GM12891 (cell line): ENCODE measurements around the gene NKX6-1.

Experiments used
- DNase-seq: peaks from one replicate; pipeline ENCODE4 v3.0.0; 2011; ENCODE audit warnings: low spot score; ENCODE audit not compliant: insufficient read length
- FAIRE-seq: peaks from 2 replicates; lab custom pipeline; 2011; peaks lifted over from hg19 to GRCh38; lab: Jason Lieb, UNC
- PAX5 ChIP-seq: IDR thresholded peaks from 2 replicates; pipeline ENCODE4 v1.6.1; 2011; ENCODE audit warnings: low read length, moderate library complexity, mild to moderate bottlenecking; ENCODE audit not compliant: insufficient read depth, severe bottlenecking
- POLR2A ChIP-seq: IDR thresholded peaks from 2 replicates; pipeline ENCODE4 v1.6.1; 2011; ENCODE audit warnings: low read depth, low read length, control low read depth
- POLR2AphosphoS5 ChIP-seq: IDR thresholded peaks from 2 replicates; pipeline ENCODE4 v1.6.1; 2011; ENCODE audit warnings: low read depth, low read length, control low read depth
- POU2F2 ChIP-seq: IDR thresholded peaks from 2 replicates; pipeline ENCODE4 v1.6.1; 2011; ENCODE audit warnings: low read depth, mild to moderate bottlenecking, control low read depth, low read length, moderate library complexity
- SPI1 ChIP-seq: IDR thresholded peaks from 2 replicates; pipeline ENCODE4 v1.6.1; 2011; ENCODE audit warnings: low read depth, low read length, control low read depth
- TAF1 ChIP-seq: IDR thresholded peaks from 2 replicates; pipeline ENCODE4 v1.6.1; 2011; ENCODE audit warnings: low read depth, low read length, control low read depth

NKX6-1 gene

GRCh38 chr4:84512277-84512676 lies 13.2 kb upstream of the NKX6-1 start:
- TF ChIP-seq SPI1 (no peak), PAX5 (no peak), TAF1 (no peak), POLR2AphosphoS5 (no peak), POLR2A (no peak), POU2F2 (no peak)
- DNase-seq (no peak), FAIRE-seq (no peak)

GRCh38 chr4:84511703-84512102 lies 12.6 kb upstream of the NKX6-1 start:
- FAIRE-seq (no peak), DNase-seq (no peak)
- TF ChIP-seq POLR2A (no peak), SPI1 (no peak), TAF1 (no peak), POU2F2 (no peak), PAX5 (no peak), POLR2AphosphoS5 (no peak)

- DNase-seq (no peak), FAIRE-seq (no peak)
- TF ChIP-seq SPI1 (no peak), PAX5 (no peak), TAF1 (no peak), POLR2AphosphoS5 (no peak), POU2F2 (no peak), POLR2A (no peak)
These were observed 8.8 kb upstream of the NKX6-1 start for GRCh38 chr4:84507941-84508340.

GRCh38 chr4:84504821-84505220 lies 5.7 kb upstream of the NKX6-1 start:
- FAIRE-seq (no peak), DNase-seq (no peak)
- TF ChIP-seq PAX5 (no peak), POLR2A (no peak), TAF1 (no peak), SPI1 (no peak), POU2F2 (no peak), POLR2AphosphoS5 (no peak)

GRCh38 chr4:84503495-84504437 lies 4.7 kb upstream of the NKX6-1 start:
- DNase-seq = no peak
- FAIRE-seq = peak; percentile 80
- TF ChIP-seq POLR2A (no peak), POLR2AphosphoS5 (no peak)

GRCh38 chr4:84502955-84503373 lies 3.9 kb upstream of the NKX6-1 start:
- TF ChIP-seq POLR2AphosphoS5 (no peak), PAX5 (no peak), SPI1 (no peak), POU2F2 (no peak), TAF1 (no peak), POLR2A (no peak)
- no peak for DNase-seq
- FAIRE-seq = no peak

GRCh38 chr4:84502333-84502954 lies 3.4 kb upstream of the NKX6-1 start:
- no peak for TF ChIP-seq POLR2A
- TF ChIP-seq POU2F2 = no peak
- no peak for TF ChIP-seq SPI1
- no peak for TF ChIP-seq PAX5
- TF ChIP-seq POLR2AphosphoS5 = no peak
- no peak for TF ChIP-seq TAF1
- DNase-seq (no peak), FAIRE-seq (no peak)

- DNase-seq (no peak), FAIRE-seq (no peak)
- no peak for TF ChIP-seq TAF1
- TF ChIP-seq SPI1 = no peak
- TF ChIP-seq PAX5 = no peak
- no peak for TF ChIP-seq POLR2AphosphoS5
- TF ChIP-seq POU2F2 = no peak
- TF ChIP-seq POLR2A = no peak
These were observed 2.7 kb upstream of the NKX6-1 start for GRCh38 chr4:84501721-84502267.

GRCh38 chr4:84501202-84501503 lies 2.1 kb upstream of the NKX6-1 start:
- TF ChIP-seq TAF1 (no peak), POLR2A (no peak), POLR2AphosphoS5 (no peak), POU2F2 (no peak), PAX5 (no peak), SPI1 (no peak)
- DNase-seq = no peak
- FAIRE-seq = no peak
